GM10266 (cell line): Measurements from ENCODE around the gene TUBA8.

Experiments used
- DNase-seq: peaks from one replicate; pipeline ENCODE4 v3.0.0; 2012; ENCODE audit errors: extremely low spot score
- TF ChIP-seq, protein P1 (sequence below): IDR thresholded peaks from 2 replicates; pipeline ENCODE4 v1.5.1; 2012; ENCODE audit warnings: mild to moderate bottlenecking, low read depth; ENCODE audit not compliant: control insufficient read depth, insufficient read depth; ENCODE audit errors: missing control alignments

Gene TUBA8

DNA sequence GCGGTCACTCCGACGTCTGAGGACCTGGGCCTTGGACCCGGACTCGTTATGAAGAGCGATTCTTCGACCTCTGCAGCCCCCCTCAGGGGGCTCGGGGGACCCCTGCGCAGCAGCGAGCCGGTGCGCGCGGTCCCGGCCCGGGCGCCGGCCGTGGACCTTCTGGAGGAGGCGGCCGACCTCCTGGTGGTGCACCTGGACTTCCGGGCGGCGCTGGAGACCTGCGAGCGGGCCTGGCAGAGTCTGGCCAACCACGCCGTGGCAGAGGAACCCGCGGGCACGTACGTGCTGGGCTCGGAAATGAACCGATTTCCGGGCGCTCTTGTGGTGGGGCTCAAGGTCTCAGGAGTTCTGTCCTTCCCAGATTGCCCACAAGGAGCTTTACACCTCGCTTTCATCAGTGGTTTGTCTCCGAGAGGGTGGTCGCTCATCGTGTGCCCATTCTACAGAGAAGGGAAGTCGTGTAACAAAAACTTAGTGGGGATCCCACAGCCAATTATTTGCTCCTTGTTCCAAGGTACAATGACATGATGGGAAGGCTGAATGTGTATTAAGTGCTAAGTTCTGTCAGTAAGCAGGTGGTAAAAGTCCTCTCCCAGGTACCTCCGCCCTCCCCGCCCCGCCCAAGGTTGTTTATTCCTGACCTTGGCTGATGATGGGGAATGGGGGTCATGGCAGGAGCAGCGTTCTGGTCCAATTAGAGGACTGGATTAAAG is 32.1 kb upstream of the TUBA8 start:
- no peak for DNase-seq

GRCh38 chr22:18079706-18080233 is 30.8 kb upstream of the TUBA8 start:
- no peak for DNase-seq
- TF ChIP-seq, protein P1, sequence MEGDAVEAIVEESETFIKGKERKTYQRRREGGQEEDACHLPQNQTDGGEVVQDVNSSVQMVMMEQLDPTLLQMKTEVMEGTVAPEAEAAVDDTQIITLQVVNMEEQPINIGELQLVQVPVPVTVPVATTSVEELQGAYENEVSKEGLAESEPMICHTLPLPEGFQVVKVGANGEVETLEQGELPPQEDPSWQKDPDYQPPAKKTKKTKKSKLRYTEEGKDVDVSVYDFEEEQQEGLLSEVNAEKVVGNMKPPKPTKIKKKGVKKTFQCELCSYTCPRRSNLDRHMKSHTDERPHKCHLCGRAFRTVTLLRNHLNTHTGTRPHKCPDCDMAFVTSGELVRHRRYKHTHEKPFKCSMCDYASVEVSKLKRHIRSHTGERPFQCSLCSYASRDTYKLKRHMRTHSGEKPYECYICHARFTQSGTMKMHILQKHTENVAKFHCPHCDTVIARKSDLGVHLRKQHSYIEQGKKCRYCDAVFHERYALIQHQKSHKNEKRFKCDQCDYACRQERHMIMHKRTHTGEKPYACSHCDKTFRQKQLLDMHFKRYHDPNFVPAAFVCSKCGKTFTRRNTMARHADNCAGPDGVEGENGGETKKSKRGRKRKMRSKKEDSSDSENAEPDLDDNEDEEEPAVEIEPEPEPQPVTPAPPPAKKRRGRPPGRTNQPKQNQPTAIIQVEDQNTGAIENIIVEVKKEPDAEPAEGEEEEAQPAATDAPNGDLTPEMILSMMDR: no peak

More for the DNA sequence above, 32.1 kb upstream of the TUBA8 start:
- TF ChIP-seq, protein P1: no peak

- TF ChIP-seq, protein P1: no peak
- no peak for DNase-seq
These were observed 29.2 kb upstream of the TUBA8 start for GRCh38 chr22:18081416-18081815.

- TF ChIP-seq, protein P1: no peak
- no peak for DNase-seq
These were observed 28.1 kb upstream of the TUBA8 start for GRCh38 chr22:18082467-18082866.

DNA sequence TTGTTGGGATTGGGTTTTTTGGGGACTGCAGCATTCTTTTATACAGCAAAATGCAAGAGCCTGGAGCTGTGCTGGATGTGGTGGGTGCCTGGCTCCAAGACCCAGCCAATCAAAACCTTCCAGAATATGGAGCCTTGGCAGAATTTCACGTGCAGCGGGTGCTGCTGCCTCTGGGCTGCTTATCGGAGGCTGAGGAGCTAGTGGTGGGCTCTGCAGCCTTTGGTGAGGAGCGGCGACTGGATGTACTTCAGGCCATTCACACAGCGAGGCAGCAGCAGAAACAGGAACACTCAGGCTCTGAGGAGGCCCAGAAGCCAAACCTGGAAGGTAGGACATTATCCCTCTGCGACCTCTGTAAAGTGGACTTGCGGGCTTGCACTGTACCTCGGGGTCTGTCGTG is 27.2 kb upstream of the TUBA8 start:
- TF ChIP-seq, protein P1: no peak
- DNase-seq: no peak

DNA sequence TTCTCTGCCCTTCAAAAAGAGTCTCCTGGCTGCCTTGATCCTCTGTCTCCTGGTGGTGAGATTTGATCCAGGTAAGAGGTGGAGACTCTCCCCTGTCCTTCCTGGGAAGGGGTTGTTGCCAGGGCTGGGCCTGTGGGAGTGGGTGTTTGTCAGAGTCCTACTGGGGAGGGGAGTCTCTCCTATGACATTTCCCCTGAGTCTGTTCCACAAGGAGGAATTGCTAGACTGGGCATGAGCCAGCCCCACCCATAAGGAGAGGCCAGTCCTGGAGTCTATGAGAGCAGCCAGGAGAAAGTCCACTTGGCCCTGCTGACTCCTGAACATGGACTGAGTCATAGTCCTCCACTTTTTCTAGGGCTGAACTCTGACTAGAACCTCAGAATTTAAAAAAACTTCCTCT is 25.4 kb upstream of the TUBA8 start:
- TF ChIP-seq, protein P1: no peak
- no peak for DNase-seq

- TF ChIP-seq, protein P1: no peak
- no peak for DNase-seq
These were observed 23.2 kb upstream of the TUBA8 start for GRCh38 chr22:18087350-18087855.
